Glomerular visceral epithelial cell (primary cell): ENCODE results near the gene CDKL4.
"Not testable (repeated sequence)": the region's sequence is repeated elsewhere in the genome, so short reads cannot be mapped to it uniquely, and the experiment has no call there.

ENCODE experiments used
- DNase-seq: peaks from one replicate; pipeline ENCODE4 v3.0.0-alpha.2; 2016; ENCODE audit errors: extremely low spot score

CDKL4 gene

DNA sequence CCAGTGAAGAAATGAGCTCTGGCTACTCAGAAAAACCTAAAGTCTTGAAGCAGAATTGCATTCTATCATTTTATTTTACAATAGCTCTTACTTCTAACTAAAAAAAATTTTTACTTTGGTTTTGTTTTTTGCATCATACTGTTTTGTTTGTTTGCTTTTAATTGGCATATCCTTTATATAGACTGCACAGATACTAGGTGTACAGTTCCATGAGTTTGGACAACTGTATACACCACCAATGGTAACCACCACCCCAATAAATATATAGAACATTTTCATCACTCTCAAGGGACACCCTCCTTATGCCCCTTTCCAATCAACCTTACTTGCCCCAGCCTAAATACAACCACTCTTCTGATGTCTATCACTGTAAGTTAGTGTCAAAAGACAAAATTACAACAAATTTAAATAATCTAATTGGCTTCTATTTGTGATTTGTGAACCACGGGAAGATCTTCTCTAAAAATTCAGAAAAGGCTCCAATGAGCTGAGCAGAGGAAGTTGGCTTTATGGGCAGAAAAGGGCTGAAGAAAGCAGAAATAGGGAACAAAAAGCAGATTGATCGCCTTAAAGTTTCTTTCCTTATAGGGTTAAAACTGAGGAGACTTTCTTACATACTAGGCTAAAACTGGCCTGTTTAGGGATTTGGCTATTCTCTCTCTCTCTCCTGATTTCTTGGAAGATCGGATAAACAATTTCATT, 100.7 kb downstream of the CDKL4 start:
- DNase-seq, result no peak

GRCh38 chr2:39141334-39142271, 102.2 kb downstream of the CDKL4 start:
- DNase-seq, result no peak

DNA sequence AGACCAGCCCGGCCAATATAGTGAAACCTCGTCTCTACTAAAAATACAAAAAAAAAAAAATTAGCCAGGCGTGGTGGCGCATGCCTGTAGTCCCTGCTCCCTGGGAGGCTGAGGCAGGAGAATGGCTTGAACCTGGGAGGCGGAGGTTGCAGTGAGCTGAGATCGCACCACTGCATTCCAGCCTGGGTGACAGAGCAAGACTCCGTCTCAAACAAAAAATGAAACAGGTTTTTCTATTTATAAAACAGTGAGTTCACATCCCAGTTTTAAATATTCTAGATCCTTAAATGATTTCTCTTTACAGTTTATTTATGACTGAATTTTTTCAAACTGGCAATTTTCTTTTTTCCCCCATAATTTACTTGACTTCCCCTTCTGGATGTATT, 102.8 kb downstream of the CDKL4 start:
- not testable (repeated sequence) for DNase-seq

GRCh38 chr2:39140322-39140847, 103.4 kb downstream of the CDKL4 start:
- DNase-seq, result no peak

- no peak for DNase-seq
These were observed 104.1 kb downstream of the CDKL4 start for GRCh38 chr2:39139511-39140237.

DNA sequence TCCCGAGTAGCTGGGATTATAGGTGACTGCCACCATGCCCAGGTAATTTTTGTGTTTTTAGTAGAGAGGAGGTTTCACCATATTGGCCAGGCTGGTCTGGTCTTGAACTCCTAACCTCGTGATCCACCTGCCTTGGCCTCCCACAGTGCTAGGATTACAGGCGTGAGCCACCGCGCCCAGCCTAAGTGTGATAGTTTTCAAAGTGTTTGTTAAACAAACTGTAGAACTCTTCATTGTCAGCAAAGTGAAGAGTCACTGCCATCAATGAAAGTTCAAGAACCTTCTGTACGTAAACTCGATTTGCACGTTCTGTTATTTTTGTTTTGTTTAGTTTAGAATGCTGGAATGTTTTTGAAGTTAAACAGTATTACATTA, 104.9 kb downstream of the CDKL4 start:
- DNase-seq, result no peak

DNA sequence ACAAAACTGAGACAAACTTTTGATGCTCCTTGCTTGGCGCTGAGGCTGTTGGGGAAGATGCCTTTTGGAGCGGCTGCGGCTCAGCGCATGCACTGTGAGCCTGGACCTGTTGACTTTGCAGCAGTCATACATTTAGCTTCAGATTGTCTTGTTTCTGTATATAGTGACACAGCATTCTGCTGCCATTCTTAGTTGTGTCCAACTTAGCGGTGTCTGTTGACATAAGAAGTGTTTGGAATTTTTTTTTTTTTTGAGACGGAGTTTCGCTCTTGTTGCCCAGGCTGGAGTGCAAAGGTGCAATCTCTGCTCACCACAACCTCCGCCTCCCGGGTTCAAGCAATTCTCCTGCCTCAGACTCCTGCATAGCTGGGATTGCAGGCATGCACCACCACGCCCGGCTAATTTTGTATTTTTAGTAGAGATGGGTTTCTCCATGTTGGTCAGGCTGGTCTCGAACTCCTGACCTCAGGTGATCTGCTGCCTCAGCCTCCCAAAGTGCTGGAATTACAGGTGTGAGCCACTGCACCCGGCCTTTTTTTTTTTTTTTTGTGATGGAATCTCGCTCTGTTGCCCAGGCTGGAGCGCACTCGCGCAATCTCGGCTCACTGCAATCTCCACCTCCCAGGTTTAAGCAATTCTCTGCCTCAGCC, 105.5 kb downstream of the CDKL4 start:
- DNase-seq, result not testable (repeated sequence)

- DNase-seq, result no peak
These were observed 107.0 kb downstream of the CDKL4 start for GRCh38 chr2:39136799-39137198.

DNA sequence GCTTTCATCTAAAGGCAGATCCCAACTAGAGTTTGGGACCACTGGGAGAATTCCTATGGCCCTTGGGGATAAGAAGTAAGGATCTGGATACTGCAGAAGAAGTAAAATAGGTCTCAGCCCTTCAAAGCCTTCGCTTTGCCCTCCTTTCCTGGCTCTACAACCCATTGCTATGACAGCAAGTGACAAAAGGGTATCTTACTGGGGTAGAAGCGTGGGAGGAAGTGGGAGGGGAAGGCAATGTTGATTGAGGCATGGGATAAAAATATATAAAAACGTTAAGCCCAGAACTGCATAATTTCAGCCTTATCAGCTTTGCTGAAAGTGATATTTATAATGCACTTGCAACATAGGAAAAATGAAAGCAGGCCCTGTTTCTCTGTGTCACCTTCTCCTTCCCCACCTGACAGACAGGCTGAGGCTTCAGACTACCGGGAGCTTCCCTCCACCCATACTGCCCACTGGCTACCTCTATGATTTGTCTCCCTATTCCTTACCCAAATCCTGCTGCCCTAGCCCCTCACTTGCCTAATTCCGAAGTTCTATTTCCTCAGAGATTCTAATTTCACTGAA, 108.0 kb downstream of the CDKL4 start:
- DNase-seq, result no peak

DNA sequence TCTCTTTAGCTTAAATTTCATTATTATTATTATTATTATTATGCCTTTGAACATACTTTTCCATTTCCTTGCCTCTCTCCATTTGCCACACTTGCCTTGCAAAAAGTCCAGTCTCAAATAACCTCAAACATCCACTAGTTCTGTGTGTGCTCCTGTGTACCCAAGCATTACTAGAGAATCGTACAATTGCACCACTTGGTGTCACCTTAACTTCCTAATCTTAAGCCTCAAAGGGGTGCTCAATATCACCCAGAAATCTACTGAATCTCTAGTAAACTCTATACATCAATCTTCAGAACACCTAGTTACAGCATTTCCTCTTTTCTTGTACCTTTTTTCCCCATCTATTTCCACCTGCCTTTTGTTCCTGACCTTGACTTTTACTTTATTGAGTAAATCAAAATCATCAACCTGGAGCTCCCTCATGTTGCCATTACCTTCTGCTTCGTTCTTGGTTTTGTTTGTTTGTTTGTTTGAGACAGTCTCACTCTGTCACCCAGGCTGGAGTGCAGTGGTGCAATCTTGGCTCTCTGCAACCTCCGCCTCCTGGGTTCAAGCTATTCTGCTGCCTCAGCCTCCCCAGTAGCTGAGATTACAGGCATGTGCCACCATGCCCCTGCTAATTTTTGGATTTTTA, 110.4 kb downstream of the CDKL4 start:
- no peak for DNase-seq

DNA sequence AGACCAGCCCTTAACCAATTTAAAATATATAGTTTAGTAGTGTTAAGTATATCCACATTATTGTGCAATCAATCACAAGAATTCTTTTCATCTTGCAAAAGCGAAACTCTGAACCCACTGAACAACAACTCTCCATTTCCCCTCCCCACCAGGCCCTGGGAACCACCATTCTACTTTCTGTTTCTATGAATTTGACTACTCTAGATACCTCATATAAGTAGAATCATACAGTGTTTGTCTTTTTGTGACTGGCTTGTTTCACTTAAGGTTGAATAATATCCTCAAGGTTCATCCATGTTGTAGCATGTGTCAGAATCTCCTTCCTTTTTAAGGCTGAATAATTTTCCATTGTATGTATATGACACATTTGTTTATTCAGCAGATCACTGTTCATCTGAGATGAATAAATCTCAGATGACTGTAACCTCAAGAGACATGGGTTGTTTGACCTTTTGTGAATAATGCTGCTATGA, 114.8 kb downstream of the CDKL4 start:
- no peak for DNase-seq

DNA sequence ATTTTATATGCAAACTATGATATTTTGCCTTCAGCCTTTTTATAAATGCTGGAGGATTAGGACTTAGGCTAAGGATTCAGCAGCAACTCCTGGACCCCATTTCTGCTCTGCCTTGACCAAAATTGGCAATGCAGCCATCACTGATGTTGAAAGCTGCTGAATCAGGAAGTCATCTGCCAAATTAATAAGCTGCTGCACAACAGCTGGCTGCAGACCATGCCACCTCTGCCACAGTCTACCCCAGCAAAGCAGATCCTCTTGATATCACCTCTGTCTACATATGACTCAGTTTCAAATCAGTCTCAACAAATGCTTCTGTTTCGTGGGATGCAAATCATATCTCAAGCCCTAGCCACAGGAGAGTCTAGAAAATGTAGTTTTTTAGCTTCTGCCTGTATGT, 115.8 kb downstream of the CDKL4 start:
- no peak for DNase-seq
